Iris pigment epithelial cell (primary cell): ENCODE measurements around the gene MEGF10.
A peak's percentile ranks its signal among the peaks of the same experiment; 100 is the strongest.
"Not testable (repeated sequence)": the region's sequence is repeated elsewhere in the genome, so short reads cannot be mapped to it uniquely, and the experiment has no call there.

ENCODE experiments used
- DNase-seq: peaks from one replicate; pipeline ENCODE4 v3.0.0-alpha.2; 2011; ENCODE audit warnings: low read depth

MEGF10 gene

DNA sequence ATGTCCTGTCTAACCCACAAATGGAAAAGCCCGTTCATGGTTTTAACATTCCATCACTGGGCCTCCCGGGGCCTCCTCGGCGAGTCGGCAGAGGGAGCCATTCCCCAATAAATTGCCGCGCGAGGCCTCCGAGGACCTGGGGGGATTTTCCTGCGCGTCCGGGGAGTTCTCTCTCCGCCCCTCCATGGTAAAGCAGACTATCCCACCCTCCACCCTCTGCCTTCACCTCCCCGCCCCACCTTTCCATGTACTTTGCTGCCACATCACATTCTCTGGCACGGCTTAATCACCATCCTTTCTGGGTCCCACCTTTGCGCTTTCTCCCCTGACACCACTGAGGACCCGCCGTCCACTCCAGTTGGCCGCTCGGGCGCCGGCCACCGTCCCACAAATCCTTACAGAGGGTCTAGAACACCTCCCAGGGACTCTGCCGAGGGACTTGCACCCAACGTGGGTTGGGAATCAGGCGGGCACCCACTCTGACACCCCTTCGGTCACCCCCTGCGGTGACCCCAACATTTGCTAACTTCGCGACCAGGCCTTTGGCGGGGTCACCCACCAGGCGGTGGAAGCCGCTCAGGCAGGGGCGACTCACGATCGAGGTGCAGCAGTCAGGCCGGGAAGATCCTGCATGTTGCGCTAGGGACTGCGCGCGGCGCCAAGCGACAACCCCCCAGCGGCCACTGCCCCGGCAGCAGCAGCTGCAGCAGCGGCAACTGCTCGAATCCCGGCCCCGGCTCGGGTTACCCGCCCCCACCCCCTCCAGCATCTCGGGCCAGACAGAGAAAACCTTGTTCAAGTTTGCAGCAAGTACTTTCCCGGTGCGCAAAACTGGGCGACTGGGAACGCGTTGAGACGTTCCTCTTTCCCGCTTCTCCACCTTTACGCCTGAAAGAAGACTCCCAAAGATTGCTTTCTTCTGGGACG lies at the start of gene MEGF10:
Gene MEGF10 (plus strand): TSS at position 778 of the 927 bp plus-strand sequence. CDS start 40,513 bp downstream, outside the sequence.
- peak; percentile 48 for DNase-seq

DNA sequence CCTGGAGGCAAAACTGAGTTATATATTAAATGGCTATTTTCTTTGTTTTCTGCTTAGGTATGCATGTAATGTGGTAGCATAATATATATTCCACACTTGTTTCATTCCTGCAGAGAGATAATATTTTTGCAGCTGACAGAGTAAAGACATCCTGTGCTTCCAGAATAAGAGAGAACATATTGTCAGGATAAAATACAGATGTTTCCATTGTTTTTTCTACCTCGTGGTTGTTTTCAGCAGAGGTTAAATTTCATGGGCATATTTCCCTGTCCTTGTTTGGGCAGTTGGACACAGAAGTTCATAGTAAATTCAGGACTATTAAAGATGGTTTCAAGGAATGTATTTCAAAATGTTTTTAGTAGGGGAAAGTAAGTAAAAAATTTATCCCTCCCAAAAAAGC lies 47.6 kb upstream of the MEGF10 start:
- no peak for DNase-seq

DNA sequence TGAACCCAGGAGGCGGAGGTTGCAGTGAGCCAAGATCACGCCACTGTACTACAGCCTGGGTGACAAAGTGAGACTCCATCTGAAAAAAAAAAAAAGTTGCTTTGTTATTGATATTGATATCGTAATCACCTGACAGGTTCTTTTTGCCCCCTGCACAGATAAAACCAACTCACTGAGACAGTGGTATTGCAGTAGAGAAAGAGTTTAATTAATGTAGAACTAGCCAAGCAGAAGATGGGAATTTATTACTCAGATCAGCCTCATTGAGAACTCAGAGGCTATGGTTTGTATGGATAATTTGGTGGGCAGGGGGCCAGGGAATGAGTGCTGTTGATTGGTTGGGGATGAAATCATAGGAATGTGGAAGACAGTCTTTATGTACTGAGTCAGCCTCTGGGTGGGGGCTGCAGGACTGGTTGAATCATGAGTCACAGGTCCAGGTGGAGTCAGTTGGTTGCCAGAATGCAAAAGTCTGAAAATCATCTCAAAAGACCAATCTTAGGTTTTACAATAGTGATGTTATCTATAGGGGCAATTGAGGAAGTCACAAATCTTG lies 35.8 kb upstream of the MEGF10 start:
- peak; percentile 79 for DNase-seq

DNA sequence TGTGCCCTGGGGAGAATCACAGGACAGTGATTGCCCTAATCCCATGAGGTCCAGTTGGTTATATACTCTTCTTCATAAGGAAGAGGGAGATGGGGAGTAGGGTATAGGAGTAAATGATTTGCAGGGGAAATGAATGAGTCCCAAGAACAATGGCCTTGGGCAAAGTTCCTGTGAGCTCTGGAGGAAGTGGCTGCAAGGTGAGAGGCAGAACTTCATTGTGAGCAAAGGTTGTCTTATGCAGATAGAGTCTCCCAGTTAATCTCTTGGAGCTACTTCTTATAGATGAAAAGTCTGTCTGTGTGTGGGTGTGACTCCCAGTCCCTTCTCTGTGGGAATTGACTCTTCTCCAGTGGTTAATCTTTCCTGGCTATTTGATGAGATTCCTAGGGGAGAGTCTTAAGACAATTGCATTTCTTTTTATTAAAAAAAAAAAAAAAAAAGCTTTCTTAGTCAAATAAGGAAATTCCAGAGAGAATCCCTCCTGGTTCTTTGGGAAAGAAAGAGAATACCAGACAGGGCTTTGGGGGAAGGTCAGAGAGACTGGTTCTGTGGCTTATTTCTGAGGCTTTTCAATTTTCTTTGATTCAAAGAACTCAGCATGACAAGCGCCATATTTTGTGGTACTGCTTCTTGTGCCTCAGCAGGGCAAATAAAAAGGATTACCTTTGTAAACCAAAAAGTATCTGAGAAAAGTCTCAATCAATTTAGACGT lies 33.6 kb upstream of the MEGF10 start:
- no peak for DNase-seq

DNA sequence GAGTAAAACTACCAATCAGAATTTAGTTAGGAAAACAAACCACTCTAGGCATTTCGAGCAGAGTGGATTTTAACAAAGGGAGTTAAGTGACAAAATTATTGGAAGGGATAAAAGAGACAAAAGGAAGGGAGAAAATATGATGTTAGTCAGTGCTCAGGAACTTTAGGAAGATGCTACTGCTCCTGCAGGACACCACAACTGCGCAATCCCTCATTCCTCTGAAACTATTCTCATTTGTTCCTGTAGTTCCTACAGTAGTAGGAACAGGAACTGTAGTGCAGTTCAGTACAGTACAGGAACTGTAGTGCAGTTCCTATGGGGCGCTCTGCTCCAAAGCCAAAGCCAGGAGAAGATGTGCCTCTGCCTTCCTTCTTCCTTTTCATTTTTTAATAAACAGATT lies 29.9 kb upstream of the MEGF10 start:
- no peak for DNase-seq

DNA sequence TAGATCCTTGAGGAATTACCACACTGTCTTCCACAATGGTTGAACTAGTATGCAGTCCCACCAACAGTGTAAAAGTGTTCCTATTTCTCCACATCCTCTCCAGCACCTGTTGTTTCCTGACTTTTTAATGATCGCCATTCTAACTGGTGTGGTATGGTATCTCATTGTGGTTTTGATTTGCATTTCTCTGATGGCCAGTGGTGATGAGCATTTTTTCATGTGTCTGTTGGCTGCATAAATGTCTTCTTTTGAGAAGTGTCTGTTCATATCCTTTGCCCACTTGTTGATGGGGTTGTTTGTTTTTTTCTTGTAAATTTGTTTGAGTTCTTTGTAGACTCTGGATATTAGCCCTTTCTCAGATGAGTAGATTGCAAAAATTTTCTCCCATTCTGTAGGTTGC lies 25.1 kb upstream of the MEGF10 start:
- DNase-seq = not testable (repeated sequence)

DNA sequence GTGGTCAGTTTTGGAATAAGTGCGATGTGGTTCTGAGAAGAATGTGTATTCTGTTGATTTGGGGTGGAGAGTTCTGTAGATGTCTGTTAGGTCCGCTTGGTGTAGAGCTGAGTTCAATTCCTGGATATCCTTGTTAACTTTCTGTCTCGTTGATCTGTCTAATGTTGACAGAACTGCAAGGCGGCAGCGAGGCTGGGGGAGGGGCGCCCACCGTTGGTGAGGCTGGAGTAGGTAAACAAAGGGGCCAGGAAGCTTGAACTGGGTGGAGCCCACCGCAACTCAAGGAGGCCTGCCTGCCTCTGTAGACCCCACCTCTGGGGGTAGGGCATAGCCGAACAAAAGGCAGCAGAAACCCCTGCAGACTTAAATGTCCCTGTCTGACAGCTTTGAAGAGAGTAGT lies 22.3 kb upstream of the MEGF10 start:
- DNase-seq = not testable (repeated sequence)

DNA sequence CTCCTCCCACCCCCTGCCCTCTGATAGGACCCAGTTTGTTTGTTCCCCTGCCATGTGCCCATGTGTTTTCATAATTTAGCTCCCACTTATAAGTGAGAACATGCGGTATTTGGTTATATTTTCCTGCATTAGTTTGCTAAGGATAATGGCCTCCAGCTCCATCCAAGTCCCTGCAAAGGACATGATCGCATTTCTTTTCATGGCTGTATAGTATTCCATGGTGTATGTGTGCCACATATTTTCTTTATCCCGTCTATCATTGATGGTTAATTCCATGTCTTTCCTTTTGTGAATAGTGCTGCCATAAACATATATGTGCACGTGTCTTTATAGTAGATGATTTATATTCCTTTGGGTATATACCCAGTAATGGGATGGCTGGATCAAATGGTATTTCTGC lies 19.9 kb upstream of the MEGF10 start:
- DNase-seq = not testable (repeated sequence)

DNA sequence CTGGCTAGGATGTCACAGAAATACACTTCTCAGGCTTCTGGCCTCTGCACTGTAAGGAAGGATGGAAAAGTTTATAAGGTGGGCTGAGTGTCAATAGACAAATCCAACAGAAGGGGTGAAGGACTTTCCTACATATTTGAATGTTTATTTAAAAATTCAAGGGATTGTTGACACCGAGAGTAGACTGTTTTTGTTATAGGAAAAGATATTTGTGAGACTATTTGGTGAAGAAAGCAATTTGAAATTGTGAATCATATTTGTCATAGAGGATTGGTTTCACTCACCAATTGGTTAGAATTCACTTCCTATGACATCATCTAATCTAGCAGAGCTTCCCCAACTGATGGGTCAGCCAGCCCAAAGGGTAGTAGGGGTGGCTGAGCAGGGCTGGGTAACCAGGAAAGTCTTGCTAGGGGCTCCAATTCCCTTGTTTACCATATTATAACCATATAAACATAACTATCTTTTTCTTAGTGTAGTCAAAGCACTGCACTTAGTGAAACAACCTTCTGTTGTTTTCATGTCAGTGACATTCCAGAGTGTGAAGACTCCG lies 14.9 kb upstream of the MEGF10 start:
- DNase-seq = no peak

DNA sequence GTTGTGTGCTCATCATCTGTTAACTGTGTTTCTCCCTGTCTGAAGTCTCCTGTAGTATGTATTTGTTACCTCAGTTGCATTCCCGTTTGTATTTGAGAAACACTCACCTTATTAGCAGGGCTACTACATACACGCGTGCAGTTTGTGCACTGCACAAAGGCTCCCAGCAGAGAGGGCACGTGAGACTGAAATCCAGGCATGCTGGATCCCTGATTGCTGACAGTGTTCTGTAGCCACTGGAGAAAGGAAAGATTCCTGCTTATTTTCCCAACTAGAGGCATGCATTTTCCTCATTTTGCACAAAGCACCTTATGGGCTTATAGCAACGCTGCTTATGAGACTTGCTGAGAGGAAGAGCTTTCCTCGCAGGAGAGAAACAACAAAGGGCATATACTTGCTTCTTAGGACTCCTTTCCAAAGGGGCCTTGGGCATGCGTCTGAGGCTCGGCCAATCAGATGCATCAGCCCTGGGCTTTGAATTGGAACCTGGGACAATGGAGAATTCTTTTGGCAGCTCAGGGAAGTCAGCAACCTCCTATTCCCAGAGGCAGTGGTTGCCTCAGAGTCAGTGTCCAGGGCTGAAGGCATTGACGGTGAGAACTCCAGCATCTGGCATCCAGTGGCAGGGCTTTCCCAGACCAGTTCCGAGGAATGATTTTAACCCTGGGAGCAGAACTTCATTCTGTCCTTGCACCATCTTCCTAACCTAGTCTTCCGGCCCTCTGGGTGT lies 9.9 kb upstream of the MEGF10 start:
- DNase-seq = no peak

DNA sequence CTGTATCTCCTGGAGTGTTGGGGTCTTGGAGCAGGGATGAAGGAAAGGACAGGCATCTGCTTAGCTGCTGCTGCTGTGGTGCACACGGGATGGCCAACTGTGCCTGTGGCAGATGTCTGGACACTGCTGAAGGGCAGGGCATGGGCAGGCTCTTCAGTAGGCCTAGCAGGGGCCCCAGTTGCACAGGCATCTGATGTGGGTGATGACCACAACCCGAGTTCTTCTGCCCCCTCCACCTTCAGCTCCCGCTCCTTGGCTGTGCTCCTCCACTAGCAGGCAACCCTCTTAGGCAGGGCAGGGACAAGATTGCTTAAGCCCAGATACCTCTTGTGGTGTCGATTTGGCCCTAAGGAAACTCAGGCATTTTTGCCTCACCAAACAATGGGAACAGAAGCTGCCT lies 9.0 kb upstream of the MEGF10 start:
- no peak for DNase-seq

DNA sequence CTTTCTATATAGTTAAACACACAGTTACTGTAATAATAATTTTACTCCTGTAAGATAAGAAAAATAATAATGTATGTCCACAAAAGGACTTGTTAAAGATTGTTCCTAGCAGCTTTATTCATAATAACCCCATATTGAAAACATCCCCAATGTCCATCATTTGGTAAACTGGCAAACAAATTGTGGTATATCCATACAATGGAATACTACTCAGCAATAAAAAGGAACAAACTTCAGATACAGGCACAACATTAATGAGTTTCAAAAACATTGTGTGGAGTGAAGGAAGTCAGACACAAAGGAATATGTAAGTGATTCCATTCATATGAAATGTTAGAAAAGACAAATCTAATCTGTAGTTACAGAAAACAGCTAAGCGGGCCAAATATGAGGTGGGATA lies 1.9 kb upstream of the MEGF10 start:
- DNase-seq = no peak

DNA sequence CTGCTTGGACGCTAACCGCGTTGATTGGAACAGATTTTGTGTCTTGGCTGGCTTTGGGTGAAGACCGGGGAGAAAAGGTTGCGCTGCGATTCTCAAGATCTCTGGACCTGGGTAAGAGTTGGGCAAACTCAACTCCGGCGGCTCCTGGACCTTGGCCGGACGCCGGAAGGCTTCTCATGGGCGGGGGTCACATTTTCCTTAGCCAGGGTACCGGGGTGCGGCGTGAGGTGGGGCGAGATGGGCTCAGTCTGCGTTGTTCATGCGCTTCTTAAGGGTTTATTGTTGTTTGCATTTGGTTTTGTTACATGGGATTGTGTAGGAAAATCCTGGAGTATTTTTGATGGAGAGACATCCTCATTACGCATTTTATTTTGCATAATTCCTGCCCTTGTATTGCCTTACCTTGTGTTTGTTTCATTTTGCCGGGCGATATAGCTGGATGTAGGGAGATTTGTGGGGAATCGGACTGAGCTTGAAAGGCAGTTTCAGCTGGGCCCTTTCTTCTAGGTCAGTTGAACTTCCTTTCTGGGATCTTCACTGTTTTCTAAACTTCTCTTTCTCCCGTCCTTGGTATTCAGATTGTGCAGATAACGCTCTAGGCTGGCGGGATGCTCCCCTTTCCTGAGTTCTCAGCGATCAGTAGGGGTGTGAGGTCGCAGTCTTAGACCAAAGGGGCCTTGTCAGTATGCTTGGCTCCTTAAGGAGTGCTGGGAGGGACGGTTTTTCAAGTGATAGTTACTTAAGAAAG lies 524 bp downstream of the MEGF10 start:
- DNase-seq = no peak

DNA sequence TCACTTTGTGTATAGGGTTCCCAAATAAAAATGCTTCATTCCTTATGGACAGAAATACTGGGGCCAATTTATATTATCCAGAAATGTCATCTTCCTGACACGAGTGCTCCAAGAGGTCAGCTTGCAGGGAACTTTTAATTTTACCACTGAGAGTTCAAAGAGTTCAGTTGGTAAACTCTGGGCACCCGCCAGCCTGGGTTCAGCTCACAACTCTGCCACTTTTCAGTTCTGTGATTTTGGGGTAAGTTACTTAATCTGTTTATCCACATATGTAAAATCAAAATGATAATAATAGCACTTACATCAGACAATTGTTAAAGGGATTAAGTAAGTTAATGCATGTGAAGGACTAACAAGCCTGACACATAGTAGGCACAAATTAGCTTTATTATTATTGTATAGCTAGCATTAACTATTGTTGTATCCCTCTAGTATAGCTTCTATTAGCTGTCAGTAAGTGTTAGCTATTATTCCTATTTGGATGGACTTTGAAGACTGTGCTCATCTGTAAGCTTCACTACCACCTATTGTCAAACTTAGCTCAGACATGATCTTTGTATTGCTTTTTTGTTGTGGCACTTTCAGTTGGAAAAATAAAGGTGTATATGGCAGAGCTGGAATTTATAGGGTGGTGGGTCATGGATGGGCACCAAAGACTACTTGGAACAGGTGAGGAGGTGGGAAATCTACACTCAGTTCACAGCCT lies 1.6 kb downstream of the MEGF10 start:
- DNase-seq = no peak

DNA sequence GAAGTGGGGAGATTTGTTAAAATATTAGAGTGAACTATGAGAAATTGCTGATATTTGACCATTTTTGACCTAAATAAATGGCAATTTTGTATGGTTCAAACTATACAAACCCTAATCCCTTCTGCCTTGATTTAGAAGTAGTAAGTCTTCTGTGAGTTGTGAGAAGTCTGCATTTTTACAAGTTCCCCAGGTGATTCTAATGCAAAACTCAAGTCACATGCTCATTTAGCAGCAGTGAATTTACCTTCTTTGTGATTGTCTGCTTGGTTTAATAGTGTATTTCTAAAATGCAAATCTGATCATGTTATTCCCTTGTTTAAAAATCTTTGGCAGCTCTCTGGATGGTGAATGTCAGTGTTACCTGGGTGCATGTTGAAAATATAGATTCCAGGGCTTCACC lies 2.8 kb downstream of the MEGF10 start:
- DNase-seq = no peak

DNA sequence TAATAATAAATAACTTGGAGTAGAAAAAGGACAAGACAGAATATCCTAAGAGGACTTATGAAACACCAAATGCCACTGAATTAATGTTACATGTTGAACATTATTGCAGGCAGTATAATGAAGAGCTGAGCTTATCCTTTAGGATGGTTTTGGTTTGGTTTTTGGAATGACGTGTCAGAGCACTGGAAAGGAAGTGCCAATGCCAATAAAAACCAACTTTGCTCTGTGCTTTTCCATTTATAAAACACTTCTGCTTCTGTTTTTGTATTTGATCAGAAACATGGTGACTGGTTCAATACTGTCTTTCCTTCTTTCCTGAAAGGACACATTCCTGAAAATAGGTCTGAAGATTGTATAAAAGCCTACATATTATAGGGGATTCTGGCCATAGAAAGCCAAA lies 4.2 kb downstream of the MEGF10 start:
- DNase-seq = no peak

DNA sequence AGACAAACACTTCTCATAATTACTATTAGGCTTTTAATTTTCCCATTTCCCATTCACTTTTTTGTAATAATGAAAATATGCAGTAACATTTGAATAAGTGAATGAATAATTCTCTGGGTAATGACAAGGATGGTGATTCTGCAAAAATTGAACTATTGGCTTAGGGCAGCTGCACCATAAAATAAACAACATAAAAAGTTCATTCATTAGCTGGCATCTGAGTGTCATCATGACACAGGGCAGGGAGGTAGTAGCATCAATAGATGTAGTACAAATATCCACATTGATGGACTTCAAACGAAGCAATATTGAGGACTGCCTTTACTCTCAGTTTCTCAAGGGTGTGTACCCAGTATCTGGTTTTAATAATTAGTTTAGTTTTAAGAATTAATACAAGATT lies 4.9 kb downstream of the MEGF10 start:
- DNase-seq = no peak

DNA sequence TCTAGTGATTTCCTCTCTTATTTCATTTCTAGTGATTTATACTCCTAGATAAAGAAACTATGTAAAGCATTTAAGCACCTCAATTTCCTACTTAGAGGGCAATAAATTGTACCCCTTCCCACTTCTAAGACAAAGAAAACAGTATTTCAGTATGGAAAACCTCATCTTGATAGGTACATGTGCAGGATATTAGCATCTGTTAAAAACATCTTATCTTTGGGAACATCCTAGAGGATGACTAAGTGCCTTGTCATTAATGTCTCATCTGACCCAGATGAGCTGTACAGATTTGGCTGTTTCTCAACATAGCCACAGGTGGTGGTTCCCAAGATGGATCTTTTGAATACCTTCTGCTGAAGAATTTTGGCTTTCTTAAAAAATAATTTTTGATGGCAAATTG lies 5.7 kb downstream of the MEGF10 start:
- peak; percentile 85 for DNase-seq

DNA sequence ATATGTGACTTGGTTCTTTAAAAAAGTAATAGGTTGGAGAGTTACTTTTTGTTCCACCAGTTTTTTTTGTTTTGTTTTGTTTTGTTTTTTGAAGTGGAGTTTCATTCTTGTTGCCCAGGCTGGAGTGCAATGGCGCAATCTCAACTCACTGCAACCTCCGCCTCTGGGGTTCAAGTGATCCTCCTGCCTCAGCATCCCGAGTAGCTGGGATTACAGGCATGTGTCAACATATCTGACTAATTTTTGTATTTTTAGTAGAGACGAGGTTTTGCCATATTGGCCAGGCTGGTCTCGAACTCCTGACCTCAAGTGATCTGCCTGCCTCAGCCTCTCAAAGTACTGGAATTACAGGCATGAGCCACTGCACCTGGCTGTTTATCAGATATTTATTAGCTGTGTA lies 6.3 kb downstream of the MEGF10 start:
- not testable (repeated sequence) for DNase-seq

DNA sequence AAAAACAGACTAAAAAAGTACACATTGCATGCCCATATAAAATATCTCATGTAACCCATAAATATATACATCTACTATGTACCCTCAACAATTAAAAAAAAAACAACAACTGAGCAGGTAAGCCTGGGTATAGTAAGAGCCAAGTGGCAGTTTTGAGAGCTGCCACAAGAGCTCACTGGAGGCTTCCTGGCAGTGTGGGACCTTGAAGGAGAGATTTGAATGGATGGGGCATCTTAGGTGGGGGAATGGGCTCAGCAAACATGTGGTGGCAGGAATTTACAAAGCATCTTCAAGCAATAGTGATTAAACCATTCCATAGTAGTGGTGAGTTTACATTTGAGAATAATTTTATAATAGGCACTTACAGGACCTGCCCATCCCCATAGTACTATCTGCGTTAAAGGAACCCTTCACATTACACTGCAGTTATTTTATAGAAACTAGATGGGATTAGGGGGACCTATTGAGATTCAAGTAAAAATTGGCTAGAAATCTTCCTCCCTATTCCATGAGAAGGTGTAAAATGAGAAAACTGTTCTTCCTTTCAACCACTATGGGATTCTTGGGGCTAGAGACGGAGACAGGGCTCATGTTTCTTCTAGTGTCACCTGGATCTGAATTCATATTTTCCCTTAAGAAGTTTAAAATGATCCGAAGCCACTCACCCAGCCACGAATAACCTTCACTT lies 6.9 kb downstream of the MEGF10 start:
- no peak for DNase-seq
